Heart left ventricle (tissue), 13 donors: ENCODE measurements around the gene LCNL1.

Source experiments
- CTCF ChIP-seq, 12 donors: fragments of 200-600 bp; sonication (generic) in 4 of 12; IDR thresholded peaks; one replicate each; pipeline versions ENCODE4 v1.5.0 to v1.8.0; 2018 to 2022; ENCODE audit warnings: antibody characterized with exemption in 12 of 12, mild to moderate bottlenecking in 5 of 12
- POLR2A ChIP-seq, 2 donors: fragments of 450-650 bp; IDR thresholded peaks; one replicate each; pipeline ENCODE4 v1.6.1; 2017; ENCODE audit warnings: antibody characterized with exemption in 2 of 2, mild to moderate bottlenecking in 2 of 2, moderate library complexity in 2 of 2
- donor health status: ischemic (EF 13 %, LVEDD 7.1; RV severe dilation, severe dysfunction).
- donor health status: DM: no; HTN: yes; CAD: no.
- donor health status: DM: no; HTN: no; CAD: no.
- donor health status: ischemic (EF 25% LVEDD 6.9; RV normal size, moderate dysfunction).
- donor health status: ischemic (EF 25% LVEDD 5.7; RV mildly dilated, moderate dysfunction).
- donor health status: ischemic (EF 35%, LVEDD 5.7; RV mildly dilated, moderate dysfunction).
- donor health status: nonischemic (EF 11% LVEDD 7.7; RV severe dilation, severe dysfunction).
- donor health status: DM: yes; HTN: yes; CAD: no.
- donor health status: PGD.
- donor health status: ischemic (EF 29% LVEDD 5.4; RV normal size, mild dysfunction).
- donor health status: nonischemic (EF 23%, LVEDD 6.1; RV moderate dilation, normal function).

- TF ChIP-seq CTCF (IDR thresholded peaks at IDR 0.05) (no peak), POLR2A (IDR thresholded peaks at IDR 0.05) (no peak)
These were observed 26.9 kb upstream of the LCNL1 start for GRCh38 chr9:136955943-136956335.
